HEK293 (cell line): ENCODE measurements around the gene P2RY13.

Source experiments
- CTCF ChIA-PET: fragments of 350-600 bp; formaldehyde crosslinking; extraction: SDS; loops from one replicate; lab custom pipeline; 2021; ENCODE audit warnings: antibody characterized with exemption; lab: Yijun Ruan, JAX
- POLR2A ChIA-PET: fragments of 300-600 bp; formaldehyde crosslinking; extraction: SDS; loops from one replicate; lab custom pipeline; 2020; ENCODE audit warnings: antibody characterized with exemption, inconsistent platforms; lab: Yijun Ruan, JAX
- H3K27ac ChIP-seq: fragments of 200-500 bp; sonication (Bioruptor generic); 2 replicates; pipeline ENCODE4 v1.5.1; 2014; ENCODE audit warnings: low read depth, low read length, control low read depth, inconsistent platforms; ENCODE audit errors: extremely low read depth
- H3K36me3 ChIP-seq, 2 experiments: fragments of 200-500 bp in 1 of 2; sonication (Bioruptor generic) in 1 of 2; 1 replicate in 1 of 2; 2 replicates in 1 of 2; pipeline ENCODE4 v1.5.1; 2014 to 2017; ENCODE audit warnings: inconsistent platforms in 2 of 2, low read length in 2 of 2; ENCODE audit not compliant: control insufficient read depth in 2 of 2, insufficient read depth in 1 of 2
- H3K4me1 ChIP-seq: fragments of 200-500 bp; sonication (Bioruptor generic); 2 replicates; pipeline ENCODE4 v1.5.1; 2014; ENCODE audit warnings: mild to moderate bottlenecking, low read length, inconsistent platforms; ENCODE audit not compliant: control insufficient read depth, insufficient read depth
- H3K4me3 ChIP-seq: 2 replicates; pipeline ENCODE4 v1.5.1; 2011; ENCODE audit warnings: low read depth, mild to moderate bottlenecking, control low read depth, low read length, moderate library complexity
- H3K9me3 ChIP-seq: fragments of 200-500 bp; sonication (Bioruptor generic); 2 replicates; pipeline ENCODE4 v1.5.1; 2014; ENCODE audit warnings: low read depth, low read length, inconsistent platforms; ENCODE audit not compliant: control insufficient read depth, insufficient read depth
- EGR2 ChIP-seq: fragments of 450-650 bp; formaldehyde crosslinking; IDR thresholded peaks from 2 replicates; pipeline ENCODE4 v1.5.1; 2016; ENCODE audit warnings: low read depth, missing biosample characterization, missing genetic modification characterization
- FEZF1 ChIP-seq: fragments of 450-650 bp; formaldehyde crosslinking; IDR thresholded peaks from 2 replicates; pipeline ENCODE4 v1.5.1; 2016; ENCODE audit warnings: missing biosample characterization, missing genetic modification characterization
- HOXD13 ChIP-seq: sonication (generic); formaldehyde crosslinking; IDR thresholded peaks from 2 replicates; pipeline ENCODE4 v1.8.0; 2022; ENCODE audit warnings: missing genetic modification reagents, borderline replicate concordance
- PRDM1 ChIP-seq: fragments of 450-650 bp; formaldehyde crosslinking; IDR thresholded peaks from 2 replicates; pipeline ENCODE4; 2016; ENCODE audit warnings: missing biosample characterization, missing genetic modification characterization
- TCF7L2 ChIP-seq: IDR thresholded peaks from 2 replicates; pipeline ENCODE4 v1.6.1; 2011; ENCODE audit warnings: low read depth, mild to moderate bottlenecking, inconsistent platforms, low read length, moderate library complexity, borderline replicate concordance
- ZBTB11 ChIP-seq: fragments of 450-650 bp; formaldehyde crosslinking; conservative IDR thresholded peaks from 2 replicates; pipeline ENCODE4 v1.5.1; 2016; ENCODE audit warnings: low read depth, missing biosample characterization, missing genetic modification characterization
- ZBTB48 ChIP-seq: fragments of 450-650 bp; formaldehyde crosslinking; IDR thresholded peaks from 2 replicates; pipeline ENCODE4 v1.5.1; 2016; ENCODE audit warnings: missing biosample characterization, missing genetic modification characterization
- ZBTB49 ChIP-seq: fragments of 450-650 bp; formaldehyde crosslinking; IDR thresholded peaks from 2 replicates; pipeline ENCODE4 v1.5.1; 2016; ENCODE audit warnings: missing biosample characterization, missing genetic modification characterization, low read depth
- ZFP69B ChIP-seq: fragments of 450-650 bp; formaldehyde crosslinking; IDR thresholded peaks from 2 replicates; pipeline ENCODE4 v1.5.1; 2016; ENCODE audit warnings: missing biosample characterization, missing genetic modification characterization
- ZNF148 ChIP-seq: fragments of 450-650 bp; formaldehyde crosslinking; IDR thresholded peaks from 2 replicates; pipeline ENCODE4 v1.5.0; 2017; ENCODE audit warnings: missing biosample characterization, missing genetic modification characterization, borderline replicate concordance
- ZNF221 ChIP-seq: fragments of 450-650 bp; formaldehyde crosslinking; IDR thresholded peaks from 2 replicates; pipeline ENCODE4 v1.5.1; 2017; ENCODE audit warnings: missing biosample characterization, missing genetic modification characterization, borderline replicate concordance
- ZNF266 ChIP-seq: fragments of 450-650 bp; formaldehyde crosslinking; IDR thresholded peaks from 2 replicates; pipeline ENCODE4 v1.5.1; 2016; ENCODE audit warnings: missing biosample characterization, missing genetic modification characterization, low read depth
- ZNF280C ChIP-seq: fragments of 450-650 bp; formaldehyde crosslinking; IDR thresholded peaks from 2 replicates; pipeline ENCODE4 v1.5.1; 2016; ENCODE audit warnings: missing biosample characterization, missing genetic modification characterization
- ZNF302 ChIP-seq: fragments of 450-650 bp; formaldehyde crosslinking; IDR thresholded peaks from 2 replicates; pipeline ENCODE4 v1.5.1; 2016; ENCODE audit warnings: missing biosample characterization, missing genetic modification characterization, low read depth
- ZNF423 ChIP-seq: fragments of 450-650 bp; formaldehyde crosslinking; IDR thresholded peaks from 2 replicates; pipeline ENCODE4 v1.5.1; 2016; ENCODE audit warnings: missing biosample characterization, missing genetic modification characterization
- ZNF560 ChIP-seq: fragments of 450-650 bp; formaldehyde crosslinking; IDR thresholded peaks from 2 replicates; pipeline ENCODE4 v1.5.1; 2017; ENCODE audit warnings: missing biosample characterization, missing genetic modification characterization, borderline replicate concordance
- ZNF571 ChIP-seq: fragments of 450-650 bp; formaldehyde crosslinking; IDR thresholded peaks from 2 replicates; pipeline ENCODE4 v1.5.0; 2017; ENCODE audit warnings: missing biosample characterization, missing genetic modification characterization
- ZNF621 ChIP-seq: fragments of 450-650 bp; formaldehyde crosslinking; IDR thresholded peaks from 2 replicates; pipeline ENCODE4 v1.5.1; 2017; ENCODE audit warnings: missing biosample characterization, missing genetic modification characterization

Gene P2RY13

GRCh38 chr3:151356794-151357462 lies 27.6 kb upstream of the P2RY13 start:
- Histone ChIP-seq H3K4me1 (no peaks in the 10 kb centered on the region), H3K27ac (no peak overlapping the region), H3K4me3 (no peak overlapping the region), H3K9me3 (no peaks in the 10 kb centered on the region), H3K36me3 (peaks cover 0 to 11% of the 10 kb centered on the region in 2 experiments; a peak in 1 of 3 replicates)
- ChIA-PET POLR2A (no interaction called here), CTCF (interaction anchor here (1.2 kb wide), 1 partner anchor 189 kb away, joined by 3 read pairs; no protein-coding TSS in a partner anchor)
- TF ChIP-seq ZNF148 (tag by site-specific recombination): no peak
- no peak for TF ChIP-seq ZNF221 (tag by site-specific recombination)
- no peak for TF ChIP-seq ZNF560 (tag by site-specific recombination)
- no peak for TF ChIP-seq ZFP69B (tag by site-specific recombination)
- TF ChIP-seq ZNF423 (tag by site-specific recombination): no peak
- no peak for TF ChIP-seq ZNF280C
- no peak for TF ChIP-seq EGR2 (tag by site-specific recombination)
- no peak for TF ChIP-seq PRDM1 (tag by site-specific recombination)
- no peak for TF ChIP-seq ZBTB49 (tag by site-specific recombination)
- TF ChIP-seq ZNF302: no peak
- TF ChIP-seq ZNF266 (tag by site-specific recombination): no peak
- TF ChIP-seq ZBTB11 (tag by site-specific recombination): no peak
- no peak for TF ChIP-seq TCF7L2
- TF ChIP-seq FEZF1 (tag by site-specific recombination): no peak
- TF ChIP-seq ZNF621 (tag by site-specific recombination): no peak
- no peak for TF ChIP-seq ZNF571 (tag by site-specific recombination)
- TF ChIP-seq HOXD13 (CRISPR knock-in tag): no peak
- no peak for TF ChIP-seq ZBTB48
